ENCODE results near the gene ADAMTS12. TPM values are rescaled to one million over a fixed set of nuclear protein-coding genes. Genes with fewer than 3 reads are reported as not detected.
A peak's percentile ranks its signal among the peaks of the same experiment; 100 is the strongest.

The ADAMTS12 gene
- total RNA-seq, 3 donors from 2014 or later: 4.4 to 17.4 (median 15.0) TPM

GRCh38 chr5:33793276-33793675 lies 98.5 kb downstream of the ADAMTS12 start:
- intact Hi-C loops (cut with DNase I; ENCODE audit: low total_unique reads): no loop called here
- DNase-seq (ENCODE audit: low spot score in 2 of 2): no peak
- peak overlapping the region; percentile 58 to 84 for H3K27ac ChIP-seq
- no peaks in the 10 kb centered on the region for H3K27me3 ChIP-seq
- H3K4me3 ChIP-seq: peak overlapping the region in 1 of 3 donors; percentile 13
- no peaks in the 10 kb centered on the region for H3K4me1 ChIP-seq
- H3K9me3 ChIP-seq: no peaks in the 10 kb centered on the region
- no peaks in the 10 kb centered on the region for H3K36me3 ChIP-seq
- no peak for TF ChIP-seq CTCF (IDR thresholded peaks at IDR 0.05)
- no peak for TF ChIP-seq POLR2A (IDR thresholded peaks at IDR 0.05)
- no peak for TF ChIP-seq POLR2AphosphoS5 (IDR thresholded peaks at IDR 0.05)

- no peak for TF ChIP-seq POLR2A (IDR thresholded peaks at IDR 0.05)
- TF ChIP-seq CTCF (IDR thresholded peaks at IDR 0.05): no peak
- no peak for TF ChIP-seq POLR2AphosphoS5 (IDR thresholded peaks at IDR 0.05)
- no peak for DNase-seq (ENCODE audit: low spot score in 2 of 2)
- Histone ChIP-seq H3K27ac (peak overlapping the region in 1 of 2 donors; percentile 64), H3K27me3 (no peaks in the 10 kb centered on the region), H3K4me1 (no peaks in the 10 kb centered on the region), H3K36me3 (no peaks in the 10 kb centered on the region), H3K4me3 (no peak overlapping the region), H3K9me3 (no peaks in the 10 kb centered on the region)
- intact Hi-C loops (cut with DNase I; ENCODE audit: low total_unique reads): no loop called here
Observed at GRCh38 chr5:33792559-33792958, 99.2 kb downstream of the ADAMTS12 start.

GRCh38 chr5:33789567-33789957 lies 102.2 kb downstream of the ADAMTS12 start:
- TF ChIP-seq POLR2A (IDR thresholded peaks at IDR 0.05): no peak
- TF ChIP-seq CTCF (IDR thresholded peaks at IDR 0.05): no peak
- no peak for TF ChIP-seq POLR2AphosphoS5 (IDR thresholded peaks at IDR 0.05)
- no peaks in the 10 kb centered on the region for H3K27me3 ChIP-seq
- H3K9me3 ChIP-seq: peaks cover 0 to 4% of the 10 kb centered on the region in 2 donors
- H3K4me3 ChIP-seq: no peak overlapping the region
- no peaks in the 10 kb centered on the region for H3K36me3 ChIP-seq
- H3K27ac ChIP-seq: peak overlapping the region in 1 of 2 donors; percentile 25
- H3K4me1 ChIP-seq: no peaks in the 10 kb centered on the region
- intact Hi-C loops (cut with DNase I; ENCODE audit: low total_unique reads): no loop called here
- no peak for DNase-seq (ENCODE audit: low spot score in 2 of 2)

GRCh38 chr5:33788922-33789566 lies 102.7 kb downstream of the ADAMTS12 start:
- TF ChIP-seq POLR2A (IDR thresholded peaks at IDR 0.05) (no peak), CTCF (IDR thresholded peaks at IDR 0.05) (no peak), POLR2AphosphoS5 (IDR thresholded peaks at IDR 0.05) (no peak)
- Histone ChIP-seq H3K9me3 (peaks cover 0 to 4% of the 10 kb centered on the region in 2 donors), H3K36me3 (no peaks in the 10 kb centered on the region), H3K4me3 (no peak overlapping the region), H3K27me3 (no peaks in the 10 kb centered on the region), H3K4me1 (no peaks in the 10 kb centered on the region), H3K27ac (peak overlapping the region in 1 of 2 donors; percentile 25)
- intact Hi-C loops (cut with DNase I; ENCODE audit: low total_unique reads): no loop called here
- no peak for DNase-seq (ENCODE audit: low spot score in 2 of 2)

- H3K27ac ChIP-seq: no peak overlapping the region
- no peak for DNase-seq (ENCODE audit: low spot score in 2 of 2)
- H3K27me3 ChIP-seq: no peaks in the 10 kb centered on the region
- peaks cover 0 to 4% of the 10 kb centered on the region in 2 donors for H3K9me3 ChIP-seq
- intact Hi-C loops (cut with DNase I; ENCODE audit: low total_unique reads): no loop called here
- no peaks in the 10 kb centered on the region for H3K4me1 ChIP-seq
- no peaks in the 10 kb centered on the region for H3K36me3 ChIP-seq
- no peak for TF ChIP-seq CTCF (IDR thresholded peaks at IDR 0.05)
- H3K4me3 ChIP-seq: no peak overlapping the region
Observed at GRCh38 chr5:33785571-33785970, 106.2 kb downstream of the ADAMTS12 start.
